HUES6 (cell line): ENCODE measurements around the gene MYL12A.

Experiments
- H3K27ac ChIP-seq: 2 replicates; pipeline ENCODE4 v1.7.0; 2013; ENCODE audit warnings: low read depth, mild to moderate bottlenecking, low read length, inconsistent platforms
- H3K27me3 ChIP-seq: 2 replicates; pipeline ENCODE4 v1.6.1; 2013; ENCODE audit warnings: low read length; ENCODE audit not compliant: control insufficient read depth, insufficient read depth
- H3K36me3 ChIP-seq: 2 replicates; pipeline ENCODE4 v1.6.1; 2013; ENCODE audit warnings: low read length; ENCODE audit not compliant: control insufficient read depth, insufficient read depth
- H3K4me1 ChIP-seq: 2 replicates; pipeline ENCODE4 v1.6.1; 2013; ENCODE audit warnings: low read length; ENCODE audit not compliant: control insufficient read depth, insufficient read depth
- H3K4me3 ChIP-seq: 2 replicates; pipeline ENCODE4 v1.5.1; 2013; ENCODE audit warnings: low read depth, low read length
- H3K9ac ChIP-seq: one replicate; pipeline ENCODE4 v1.6.1; 2013; ENCODE audit warnings: mild to moderate bottlenecking, low read length
- H3K9me3 ChIP-seq: 2 replicates; pipeline ENCODE4 v1.6.1; 2013; ENCODE audit warnings: low read depth, low read length; ENCODE audit not compliant: control insufficient read depth, insufficient read depth

MYL12A gene

GRCh38 chr18:3246635-3247239 lies 864 bp upstream of the MYL12A start:
- no peaks in the 10 kb centered on the region for H3K27me3 ChIP-seq
- peak overlapping the region; percentile 78 for H3K4me3 ChIP-seq
- H3K36me3 ChIP-seq, result peaks cover 11% of the 10 kb centered on the region; the same call in 1 of the 2 replicates
- peaks cover 8% of the 10 kb centered on the region; the same call in 1 of the 2 replicates for H3K4me1 ChIP-seq
- peaks cover 9% of the 10 kb centered on the region for H3K9me3 ChIP-seq
- peak overlapping the region; percentile 73; the same call in 1 of the 2 replicates for H3K27ac ChIP-seq
- H3K9ac ChIP-seq, result peak overlapping the region; percentile 99

GRCh38 chr18:3248062-3248657 lies 559 bp downstream of the MYL12A start:
- Histone ChIP-seq H3K4me1 (peaks cover 8% of the 10 kb centered on the region; the same call in 1 of the 2 replicates), H3K9me3 (peaks cover 2% of the 10 kb centered on the region; the same call in 1 of the 2 replicates), H3K27me3 (no peaks in the 10 kb centered on the region), H3K9ac (peak overlapping the region; percentile 99), H3K36me3 (peaks cover 17% of the 10 kb centered on the region), H3K4me3 (peak overlapping the region; percentile 78), H3K27ac (peak overlapping the region; percentile 99)

- peaks cover 8% of the 10 kb centered on the region; the same call in 1 of the 2 replicates for H3K4me1 ChIP-seq
- H3K4me3 ChIP-seq, result peak overlapping the region; percentile 78
- no peaks in the 10 kb centered on the region for H3K27me3 ChIP-seq
- peak overlapping the region; percentile 99; the same call in 1 of the 2 replicates for H3K27ac ChIP-seq
- H3K36me3 ChIP-seq, result peaks cover 24% of the 10 kb centered on the region
- no peaks in the 10 kb centered on the region for H3K9me3 ChIP-seq
- peak overlapping the region; percentile 99 for H3K9ac ChIP-seq
Measured at GRCh38 chr18:3248658-3249359, 1.2 kb downstream of the MYL12A start.

- Histone ChIP-seq H3K9ac (no peak overlapping the region), H3K36me3 (peaks cover 40% of the 10 kb centered on the region), H3K9me3 (no peaks in the 10 kb centered on the region), H3K4me3 (peak overlapping the region; percentile 2; the same call in 1 of the 2 replicates), H3K27me3 (no peaks in the 10 kb centered on the region), H3K27ac (no peak overlapping the region), H3K4me1 (peaks cover 8% of the 10 kb centered on the region; the same call in 1 of the 2 replicates)
Measured at GRCh38 chr18:3250237-3251107, 2.9 kb downstream of the MYL12A start.

- H3K27ac ChIP-seq, result no peak overlapping the region
- peaks cover 50% of the 10 kb centered on the region for H3K36me3 ChIP-seq
- no peak overlapping the region for H3K4me3 ChIP-seq
- peaks cover 12% of the 10 kb centered on the region for H3K4me1 ChIP-seq
- no peaks in the 10 kb centered on the region for H3K9me3 ChIP-seq
- no peak overlapping the region for H3K9ac ChIP-seq
- no peaks in the 10 kb centered on the region for H3K27me3 ChIP-seq
Measured at GRCh38 chr18:3251249-3251962, 3.8 kb downstream of the MYL12A start.

- Histone ChIP-seq H3K36me3 (peaks cover 55% of the 10 kb centered on the region), H3K27me3 (no peaks in the 10 kb centered on the region), H3K4me3 (no peak overlapping the region), H3K9ac (no peak overlapping the region), H3K9me3 (no peaks in the 10 kb centered on the region), H3K4me1 (peaks cover 15% of the 10 kb centered on the region), H3K27ac (no peak overlapping the region)
Measured at GRCh38 chr18:3251963-3252277, 4.3 kb downstream of the MYL12A start.

- peaks cover 64% of the 10 kb centered on the region for H3K36me3 ChIP-seq
- H3K4me3 ChIP-seq, result no peak overlapping the region
- H3K27me3 ChIP-seq, result no peaks in the 10 kb centered on the region
- no peaks in the 10 kb centered on the region for H3K9me3 ChIP-seq
- peaks cover 20% of the 10 kb centered on the region for H3K4me1 ChIP-seq
- no peak overlapping the region for H3K27ac ChIP-seq
- no peak overlapping the region for H3K9ac ChIP-seq
Measured at GRCh38 chr18:3252843-3253242, 5.2 kb downstream of the MYL12A start.

GRCh38 chr18:3254725-3255124 lies 7.1 kb downstream of the MYL12A start:
- Histone ChIP-seq H3K9me3 (no peaks in the 10 kb centered on the region), H3K9ac (no peak overlapping the region), H3K36me3 (peaks cover 71% of the 10 kb centered on the region), H3K4me3 (no peak overlapping the region), H3K27ac (no peak overlapping the region), H3K4me1 (peaks cover 20% of the 10 kb centered on the region), H3K27me3 (no peaks in the 10 kb centered on the region)

- H3K4me3 ChIP-seq, result no peak overlapping the region
- no peak overlapping the region for H3K9ac ChIP-seq
- H3K9me3 ChIP-seq, result no peaks in the 10 kb centered on the region
- peaks cover 13% of the 10 kb centered on the region for H3K4me1 ChIP-seq
- no peaks in the 10 kb centered on the region for H3K27me3 ChIP-seq
- no peak overlapping the region for H3K27ac ChIP-seq
- peaks cover 65% of the 10 kb centered on the region for H3K36me3 ChIP-seq
Measured at GRCh38 chr18:3255611-3256165, 8.1 kb downstream of the MYL12A start.
